HK-2 (cell line): Measurements from ENCODE around the gene KCNH4.
"Not testable (repeated sequence)": the region's sequence is repeated elsewhere in the genome, so short reads cannot be mapped to it uniquely, and the experiment has no call there.

Source experiments
- DNase-seq: peaks from one replicate; pipeline ENCODE4 v3.0.0-alpha.2; 2018; ENCODE audit not compliant: unreplicated experiment

The KCNH4 gene

DNA sequence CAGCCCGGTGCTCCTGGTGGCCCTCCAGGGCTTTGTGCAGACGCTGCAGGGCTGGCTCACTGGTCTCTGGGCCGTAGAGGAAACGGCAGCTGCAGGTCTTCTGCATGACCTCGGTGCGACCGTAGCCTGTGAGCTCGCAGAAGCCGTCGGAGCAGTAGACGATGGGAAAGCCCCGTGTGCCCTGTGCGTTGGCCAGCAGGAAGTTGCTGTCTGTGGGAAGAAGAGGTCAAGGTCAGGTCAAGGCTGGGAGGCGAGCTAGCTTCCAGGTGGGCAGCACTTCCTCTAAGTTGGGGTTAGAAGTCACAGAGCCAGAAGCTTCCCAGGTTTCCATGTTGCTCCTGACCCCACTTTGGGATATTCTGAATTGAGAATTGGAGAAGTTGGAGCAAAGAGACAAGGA, 2.1 kb downstream of the KCNH4 start:
- no peak for DNase-seq

DNA sequence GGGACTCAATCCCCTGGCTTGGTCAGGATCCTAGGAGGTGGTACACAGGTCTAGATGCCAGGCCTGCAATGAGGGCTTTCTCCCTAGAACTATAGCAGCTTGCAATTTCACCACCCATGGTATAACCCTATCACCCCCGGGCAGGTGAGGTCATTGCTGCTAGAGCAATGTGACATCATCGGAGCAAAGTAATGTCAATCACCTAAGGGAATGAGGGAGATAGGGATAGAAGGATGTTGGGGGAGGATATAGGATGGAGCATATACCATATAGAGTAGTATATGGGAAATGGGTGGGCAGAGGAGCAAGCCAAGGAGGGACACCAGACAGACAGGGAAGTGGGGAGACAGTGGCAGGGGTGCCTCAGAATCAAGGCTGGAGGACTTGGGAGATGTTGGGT, 3.3 kb downstream of the KCNH4 start:
- DNase-seq, result no peak

DNA sequence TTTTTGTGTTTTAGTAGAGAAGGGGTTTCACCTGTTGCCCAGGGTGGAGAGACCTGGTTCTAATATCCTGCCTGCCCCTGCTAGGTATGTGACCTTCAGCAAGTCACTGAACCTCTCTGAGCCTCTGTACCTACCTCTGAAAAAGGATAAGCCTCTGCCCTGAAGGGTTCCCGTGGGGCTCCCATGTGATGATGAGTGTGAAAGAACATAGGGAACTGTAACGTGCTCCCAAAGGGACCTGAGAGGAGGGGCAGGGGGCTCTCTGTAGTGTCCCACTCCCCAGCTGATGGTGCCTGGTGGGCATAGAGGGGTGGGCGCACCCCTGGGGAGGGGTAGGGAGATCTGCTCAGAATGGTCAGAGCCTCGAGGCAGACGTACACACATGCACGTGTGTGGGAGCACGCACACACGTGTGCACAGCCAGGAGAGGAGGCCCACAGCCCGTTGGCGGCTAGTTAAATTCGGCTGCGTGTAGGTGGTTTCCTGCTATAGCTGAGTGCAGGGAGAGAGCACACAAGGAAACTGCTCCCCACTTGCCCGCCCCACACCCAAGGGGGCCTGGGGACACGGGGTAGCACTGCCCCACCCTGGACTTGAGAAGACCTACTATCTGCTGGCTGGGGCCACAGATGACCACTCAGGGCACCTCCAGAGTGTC, 6.7 kb downstream of the KCNH4 start:
- DNase-seq, result no peak

DNA sequence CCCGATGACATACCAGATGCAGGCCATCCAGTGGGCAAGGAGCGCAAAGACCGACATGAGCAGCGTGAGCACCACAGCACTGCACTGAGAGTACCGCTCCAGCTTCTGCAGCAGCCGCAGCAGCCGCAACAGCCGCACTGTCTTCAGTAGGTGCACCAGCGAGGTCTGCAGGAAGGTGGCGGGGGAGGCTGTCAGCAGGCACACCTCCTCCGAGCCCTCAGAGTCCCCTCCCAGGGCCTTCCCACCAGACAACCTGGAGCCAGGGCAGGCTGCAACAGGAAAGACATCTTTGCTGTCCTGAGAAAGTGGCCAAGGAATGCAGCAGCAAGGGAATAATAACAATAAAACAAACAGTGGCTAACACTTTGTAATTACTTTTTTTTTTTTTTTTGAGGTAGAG, 9.1 kb downstream of the KCNH4 start:
- no peak for DNase-seq

DNA sequence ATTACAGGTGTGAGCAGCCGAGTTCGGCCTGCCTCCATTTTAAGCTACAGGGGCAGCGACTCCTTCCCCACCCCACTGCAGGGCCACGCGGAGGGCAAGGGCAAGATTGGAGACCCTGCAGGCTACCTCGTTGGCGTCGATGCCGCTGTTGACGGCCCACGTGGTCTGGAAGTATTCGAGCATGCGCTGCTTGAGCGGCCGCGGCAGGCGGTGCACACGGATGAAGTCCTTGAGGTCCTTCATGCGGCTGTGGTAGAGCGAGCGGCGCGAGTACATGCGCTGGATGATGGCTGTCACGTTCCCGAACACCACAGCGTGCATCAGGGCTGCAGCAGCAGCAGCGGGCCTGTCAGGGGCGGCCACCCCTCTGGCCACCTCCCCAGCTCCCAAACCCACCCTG, 11.6 kb downstream of the KCNH4 start:
- no peak for DNase-seq

DNA sequence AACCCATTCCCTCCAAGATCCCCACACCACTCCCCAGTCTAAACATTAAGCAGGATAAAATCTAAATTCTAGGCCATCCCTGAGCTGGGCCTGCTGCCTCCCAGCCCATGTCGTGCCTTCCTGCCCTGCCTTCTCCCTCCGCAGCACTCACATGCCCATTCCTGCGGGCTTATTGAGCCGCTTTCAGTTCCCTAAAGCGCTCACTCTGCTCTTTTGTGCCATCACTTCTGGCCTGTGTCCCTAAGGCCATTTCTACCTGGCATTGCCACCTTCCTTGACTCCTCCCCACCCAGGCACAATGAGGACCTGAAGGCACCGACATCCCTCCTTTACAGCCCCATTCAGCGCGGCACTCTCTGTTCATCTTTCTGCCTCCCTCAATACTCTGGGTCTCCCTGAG, 13.1 kb downstream of the KCNH4 start:
- no peak for DNase-seq

DNA sequence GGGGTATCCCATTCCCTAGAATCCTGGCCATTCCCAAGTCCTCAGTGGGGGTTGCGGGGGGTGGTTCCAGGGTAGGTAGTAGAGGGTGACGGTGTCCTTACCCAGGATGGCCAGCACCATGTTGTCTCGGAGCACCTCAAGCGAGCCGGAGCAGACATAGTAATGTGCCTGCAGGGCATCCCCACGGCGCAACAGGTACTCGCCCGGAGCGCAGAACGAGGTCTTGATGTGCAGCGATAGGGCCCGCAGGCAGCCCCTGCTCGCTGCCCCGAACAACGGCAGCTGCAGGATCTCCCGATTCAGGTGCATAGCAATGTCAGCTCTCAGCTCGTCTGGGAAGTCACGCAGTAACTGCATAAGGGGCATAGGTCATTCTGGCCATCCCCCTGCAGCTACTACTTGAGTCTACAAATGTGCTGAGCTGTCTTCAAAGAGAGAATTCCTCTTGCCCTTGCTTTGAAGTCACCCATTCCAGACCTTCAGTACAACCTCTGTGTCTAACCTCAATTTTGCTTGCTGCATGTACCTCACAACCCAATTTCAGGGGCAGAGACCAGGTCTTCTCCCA, 14.7 kb downstream of the KCNH4 start:
- no peak for DNase-seq

DNA sequence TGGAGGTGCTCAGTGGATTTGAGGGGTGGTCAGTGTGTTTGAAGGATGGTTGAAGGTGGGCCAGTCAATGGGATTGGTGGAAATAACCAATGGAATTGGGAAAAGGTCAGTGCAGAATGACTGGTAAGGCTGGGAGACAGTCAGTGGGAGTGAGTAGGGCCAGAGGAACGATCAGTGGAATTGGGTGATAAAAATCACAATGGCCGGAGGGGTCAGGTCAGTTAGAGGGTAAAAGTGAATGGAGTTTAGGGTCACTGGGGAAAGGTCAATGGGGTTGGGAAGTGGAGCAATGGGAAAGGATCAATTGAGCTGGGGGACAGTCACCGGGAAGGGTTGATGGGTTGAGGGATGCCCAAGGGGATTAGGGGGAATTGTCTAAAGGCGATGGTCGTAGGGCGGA, 15.2 kb downstream of the KCNH4 start:
- DNase-seq, result no peak

DNA sequence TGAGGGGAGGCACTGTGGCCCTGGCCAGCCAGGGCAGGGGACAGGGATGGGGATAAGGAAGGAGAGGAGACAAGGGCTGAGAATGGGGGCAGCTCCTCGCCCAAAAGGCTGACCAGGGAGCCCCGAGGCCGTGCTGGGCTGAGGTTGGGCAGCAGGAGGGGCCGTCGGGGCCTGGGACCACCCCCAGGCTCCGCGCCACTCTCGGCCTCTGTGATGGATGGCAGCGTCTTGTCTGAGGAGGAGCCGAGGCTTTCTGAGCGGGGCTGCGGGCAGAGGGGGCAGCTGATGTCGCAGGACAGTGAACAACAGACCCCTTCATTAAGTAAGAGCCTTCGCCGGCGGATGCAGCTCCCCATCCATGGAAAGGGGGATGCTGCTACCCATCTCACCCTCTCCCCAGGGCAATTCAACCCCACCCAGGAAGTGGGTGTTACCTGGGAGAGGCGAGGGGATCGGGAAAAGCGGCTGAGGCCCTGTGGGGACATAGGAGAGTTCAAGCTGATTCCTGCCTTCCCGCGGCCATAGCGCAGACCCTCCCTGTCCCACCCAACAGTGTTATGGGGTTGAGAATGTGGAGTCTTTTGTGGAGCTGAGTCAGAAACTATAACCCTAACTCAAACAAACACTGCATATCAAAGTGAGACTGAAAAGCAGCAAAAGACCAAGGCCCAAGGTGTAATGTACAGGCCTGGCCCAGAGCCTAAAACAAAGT, 17.1 kb downstream of the KCNH4 start:
- no peak for DNase-seq

DNA sequence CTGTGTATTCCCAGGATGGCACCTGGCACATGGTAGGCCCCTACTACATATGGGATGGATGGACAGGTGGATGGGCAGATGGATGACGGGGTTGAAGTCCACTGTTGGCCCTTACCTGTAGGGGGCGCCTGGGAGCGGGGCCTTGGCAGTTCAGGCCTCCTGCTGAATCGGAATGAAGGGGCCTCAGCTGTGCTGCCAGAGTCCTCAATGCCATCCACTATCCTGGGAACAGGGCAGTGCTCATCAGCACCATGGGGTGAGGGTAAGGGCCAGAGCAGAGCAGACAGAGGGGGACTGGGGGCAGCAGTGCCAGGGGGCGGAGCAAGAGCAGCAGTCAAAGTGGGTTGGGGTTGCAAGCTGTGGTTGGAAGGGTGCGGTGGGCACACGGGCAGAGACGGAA, 17.8 kb downstream of the KCNH4 start:
- peak; percentile 27 for DNase-seq

DNA sequence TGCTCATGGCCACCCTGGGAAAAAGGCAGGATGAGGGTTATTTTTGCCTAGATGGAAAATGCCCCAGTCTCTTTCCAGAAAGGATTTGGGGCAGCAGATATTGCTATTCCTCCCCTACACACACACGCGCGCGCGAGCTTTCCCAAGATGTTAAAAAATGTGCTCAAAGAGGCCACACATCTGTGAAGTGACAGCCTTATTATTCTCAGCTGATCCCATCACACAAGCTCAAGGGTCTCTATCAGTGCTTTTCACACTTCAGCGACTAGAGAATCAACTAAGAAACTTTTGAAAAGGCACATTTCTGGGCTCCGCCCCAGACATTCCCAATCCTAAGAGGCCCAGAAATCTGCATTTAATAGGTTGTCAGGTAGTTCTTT, 20.4 kb downstream of the KCNH4 start:
- no peak for DNase-seq

DNA sequence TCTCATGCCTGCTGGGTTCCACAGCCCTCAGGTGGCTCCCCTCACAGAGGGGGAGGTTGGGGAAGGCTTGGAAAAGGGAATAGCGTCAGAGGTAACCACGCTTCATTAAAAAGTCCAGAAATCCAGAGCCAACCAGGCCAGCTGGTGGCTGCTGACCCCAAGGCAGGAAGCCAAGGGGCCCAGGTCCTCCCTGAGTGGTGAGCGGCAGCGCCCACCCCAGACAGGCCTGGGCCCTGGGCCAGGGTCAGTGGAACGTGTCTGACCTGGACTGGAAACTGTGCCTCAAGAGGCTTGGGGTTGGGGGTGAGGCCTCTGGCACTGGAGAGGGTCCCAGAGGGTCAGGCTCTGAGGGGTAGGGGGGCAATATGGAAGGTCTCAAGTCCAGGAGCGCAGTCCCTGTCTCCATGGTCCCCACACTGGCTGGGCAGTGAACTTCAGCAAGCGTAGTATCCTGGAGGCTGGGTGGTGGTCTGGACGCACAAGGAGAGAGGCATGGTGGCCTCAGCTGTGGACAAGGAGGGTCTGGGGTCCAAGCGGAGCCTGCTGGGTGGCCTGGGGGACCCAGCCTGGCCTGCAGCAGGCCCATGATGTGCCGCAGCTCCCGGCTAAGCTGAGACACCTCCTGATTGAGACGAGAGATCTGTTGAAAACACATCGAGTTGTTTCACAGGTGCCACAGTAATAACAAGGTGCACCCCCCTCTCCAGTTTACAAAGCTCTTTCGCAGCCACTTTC, 21.0 kb downstream of the KCNH4 start:
- DNase-seq, result no peak

DNA sequence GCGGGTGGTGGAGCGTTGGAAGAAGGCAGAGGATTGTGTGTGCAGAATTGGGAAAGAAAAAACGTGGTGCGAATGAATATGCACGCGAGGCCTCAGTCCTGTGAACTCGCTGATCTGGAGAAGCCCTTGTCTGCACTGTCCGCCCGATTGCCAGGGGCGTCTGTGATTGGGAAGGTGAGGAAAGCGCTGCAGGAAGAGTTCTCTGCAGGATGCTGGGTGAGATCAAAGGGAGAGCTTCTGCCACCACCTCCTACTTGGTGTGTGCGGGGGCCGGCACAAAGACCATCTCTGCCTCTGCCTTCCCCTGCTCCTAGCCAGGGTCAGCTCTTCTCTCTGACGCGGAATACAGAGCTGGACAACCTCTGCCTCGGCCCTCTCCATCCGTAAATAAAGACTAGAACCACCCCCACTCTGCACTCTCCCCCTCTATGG, 25.3 kb downstream of the KCNH4 start:
- DNase-seq, result no peak

DNA sequence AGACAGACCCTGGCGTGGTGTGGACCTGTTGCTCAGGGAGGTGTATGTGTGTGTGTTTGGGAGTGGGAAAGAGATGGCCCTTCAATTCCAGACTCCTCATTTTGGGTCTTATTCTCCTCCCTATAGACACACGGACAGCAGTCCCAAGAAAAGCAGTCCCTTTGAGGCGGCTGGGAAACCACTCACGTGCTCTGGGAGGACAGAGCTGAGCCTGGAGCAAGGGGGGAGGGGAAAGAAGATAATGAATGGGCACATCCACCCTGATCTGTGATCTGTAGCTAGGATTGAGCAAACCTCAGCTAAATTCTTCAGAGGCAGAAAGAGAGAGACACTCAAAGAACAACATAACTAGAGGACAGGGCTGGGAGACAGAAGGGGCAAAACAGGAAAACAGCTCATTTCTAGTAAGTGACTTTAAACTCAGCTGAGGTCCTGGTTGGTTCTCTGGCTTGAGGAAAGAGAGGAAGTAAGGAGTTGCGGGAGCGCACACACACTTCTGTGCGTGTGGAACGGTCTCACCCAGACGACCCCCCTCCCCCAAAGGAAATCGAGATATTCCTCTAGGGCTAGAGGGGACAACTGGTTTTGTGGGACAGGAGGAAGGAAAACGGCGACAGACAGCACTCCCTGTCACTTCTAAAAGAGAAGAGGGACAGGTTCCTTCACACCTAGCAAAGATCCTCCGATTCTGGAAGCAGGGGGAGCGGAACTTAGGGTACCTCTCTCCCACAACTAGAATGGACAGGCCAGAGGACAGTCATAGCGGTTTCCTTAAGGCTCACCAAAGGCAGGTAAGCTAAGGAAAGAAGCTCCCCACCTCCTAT, 26.8 kb downstream of the KCNH4 start:
- peak; percentile 24 for DNase-seq

DNA sequence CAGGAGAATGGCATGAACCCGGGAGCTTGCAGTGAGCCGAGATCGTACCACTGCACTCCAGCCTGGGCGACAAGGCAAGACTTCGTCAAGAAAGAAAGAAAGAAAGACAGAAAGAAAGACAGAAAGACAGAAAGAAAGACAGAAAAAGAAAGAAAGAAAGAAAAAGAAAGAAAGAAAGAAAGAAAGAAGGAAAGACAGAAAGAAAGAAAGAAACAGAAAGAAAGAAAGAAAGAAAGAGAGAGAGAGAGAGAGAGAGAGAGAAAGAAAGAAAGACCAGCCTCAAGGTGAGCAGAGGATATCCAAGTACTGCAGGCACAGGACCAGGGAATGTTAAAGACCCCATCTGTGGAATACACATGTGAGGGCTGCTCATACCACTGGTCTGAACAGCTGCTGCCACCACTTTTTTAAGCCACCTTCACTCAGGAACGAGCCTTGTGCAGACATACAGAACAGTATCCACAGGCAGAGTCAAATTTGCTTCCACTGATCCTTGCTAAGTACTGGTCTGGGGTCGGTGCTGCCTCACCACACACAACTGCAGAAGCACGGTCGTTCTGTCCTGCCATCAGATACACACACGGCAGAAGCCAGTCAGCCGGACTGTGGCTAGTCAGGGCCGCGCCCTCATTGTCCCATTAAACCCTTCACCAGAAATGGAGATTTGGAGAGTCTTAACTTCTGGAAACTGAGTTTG, 33.9 kb downstream of the KCNH4 start:
- DNase-seq, result no peak

DNA sequence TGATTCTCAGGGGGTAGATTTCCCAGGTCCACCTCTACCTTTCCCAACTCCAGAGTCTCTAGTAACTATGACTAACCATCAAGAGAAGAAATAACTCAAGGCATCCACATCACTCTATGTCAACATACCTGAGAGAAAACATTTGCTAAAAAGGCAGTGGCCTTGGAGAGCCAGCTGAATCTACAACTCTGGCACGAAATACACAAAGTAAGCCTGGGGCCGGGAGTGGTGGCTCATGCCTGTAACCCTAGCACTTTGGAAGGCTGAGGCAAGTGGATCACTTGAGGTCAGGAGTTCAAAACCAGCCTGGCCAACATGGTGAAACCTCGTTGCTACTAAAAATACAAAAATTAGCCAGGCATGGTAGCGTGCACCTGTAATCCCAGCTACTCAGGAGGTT, 37.8 kb downstream of the KCNH4 start:
- not testable (repeated sequence) for DNase-seq

DNA sequence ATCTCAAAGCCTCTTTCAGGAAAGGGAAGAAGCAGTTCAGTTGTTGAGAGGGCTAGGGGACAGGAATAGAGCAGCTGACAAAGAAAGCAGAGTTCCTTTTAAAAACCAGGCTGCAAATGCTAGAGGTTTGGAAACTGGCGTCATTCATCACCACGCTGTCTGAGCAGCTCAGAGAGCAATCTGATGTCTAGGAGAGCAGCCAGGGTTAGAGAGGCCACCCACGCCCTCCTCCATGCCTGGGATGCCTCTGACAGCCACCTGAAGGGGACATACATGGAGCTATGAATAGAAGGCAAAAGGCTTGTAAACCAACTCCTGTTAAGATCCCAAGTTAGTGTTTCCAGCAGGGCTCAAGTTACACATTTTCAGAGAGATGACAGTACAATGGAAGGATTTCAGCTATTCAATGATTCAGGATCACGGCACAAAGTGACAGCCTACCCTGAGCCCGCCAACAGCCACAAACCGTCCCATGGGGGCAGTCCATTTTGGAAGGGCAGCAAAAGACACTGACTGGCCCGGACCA, 38.5 kb downstream of the KCNH4 start:
- no peak for DNase-seq

DNA sequence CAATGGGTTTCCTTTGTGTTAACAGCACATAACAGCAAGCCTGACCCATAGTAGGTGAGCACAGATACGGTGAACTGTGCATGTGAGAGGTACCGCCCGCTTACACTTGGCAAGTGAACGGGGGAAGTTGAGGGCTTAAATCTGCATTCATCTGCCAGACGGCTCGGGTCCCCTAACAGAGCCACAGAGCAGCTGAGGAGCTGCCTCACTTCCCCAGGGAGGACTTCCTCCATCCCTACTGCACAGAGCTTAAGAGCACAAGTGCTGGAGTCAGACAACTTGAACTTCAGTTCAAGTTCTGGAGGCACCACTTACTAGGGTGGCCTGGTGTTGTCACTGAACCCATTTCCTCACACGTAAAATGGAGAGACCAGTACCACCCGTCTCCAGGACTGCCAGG, 39.6 kb downstream of the KCNH4 start:
- DNase-seq, result no peak

DNA sequence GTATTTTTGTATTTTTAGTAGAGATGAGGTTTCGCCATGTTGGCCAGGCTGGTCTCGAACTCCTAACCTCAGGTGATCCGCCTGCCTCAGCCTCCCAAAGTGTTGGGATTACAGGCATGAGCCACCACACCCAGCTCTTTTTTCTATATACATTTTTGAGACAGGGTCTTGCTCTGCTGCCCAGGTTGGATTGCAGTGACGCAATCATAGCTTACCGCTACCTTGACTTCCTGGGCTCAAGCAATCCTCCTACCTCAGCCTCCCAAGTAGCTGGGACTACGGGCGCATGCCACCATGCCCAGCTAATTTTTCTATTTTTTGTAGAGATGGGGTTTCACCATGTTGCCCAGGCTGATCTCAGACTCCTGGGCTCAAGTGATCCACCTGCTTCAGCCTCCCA, 40.3 kb downstream of the KCNH4 start:
- not testable (repeated sequence) for DNase-seq

DNA sequence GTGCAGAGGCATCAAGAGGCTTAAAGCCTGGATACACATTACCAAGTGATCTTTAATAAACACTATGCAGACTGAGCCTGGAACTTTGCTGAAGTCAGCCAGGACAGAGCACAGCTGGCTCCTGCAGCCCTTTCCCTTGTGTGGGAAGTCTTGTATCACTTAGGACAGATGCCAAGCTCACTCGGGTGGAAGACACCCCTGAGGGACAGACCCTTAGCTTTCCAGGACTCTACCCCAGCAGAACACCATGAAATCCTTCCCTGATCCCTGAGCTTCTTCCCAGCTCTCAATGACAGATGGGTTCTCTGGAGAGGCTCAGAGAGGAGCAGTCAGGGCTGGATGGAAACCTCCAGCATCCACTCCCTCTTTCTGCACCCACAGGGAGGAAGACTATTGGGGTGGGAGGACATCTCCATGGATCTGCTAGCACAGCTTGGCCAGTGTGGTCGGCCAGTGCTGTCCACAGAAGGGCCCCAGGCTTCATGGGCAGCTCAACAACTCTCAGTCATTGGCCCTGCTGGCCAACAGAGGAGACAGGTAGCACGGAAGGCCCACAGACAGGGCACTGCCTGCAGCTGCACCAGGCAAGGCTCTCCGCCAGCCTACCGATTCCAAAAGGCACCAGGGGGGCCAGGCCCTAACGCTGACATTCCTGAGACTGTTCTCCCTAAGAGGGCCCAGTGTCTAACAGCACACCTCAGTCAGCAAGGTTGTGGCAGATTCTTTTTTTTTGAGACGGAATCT, 42.0 kb downstream of the KCNH4 start:
- no peak for DNase-seq
